Measurements from ENCODE around the gene PMM2. TPM values are rescaled to one million over a fixed set of nuclear protein-coding genes. Genes with fewer than 3 reads are reported as not detected.
A peak's percentile ranks its signal among the peaks of the same experiment; 100 is the strongest.

The PMM2 gene
- total and polyA plus RNA-seq, 9 of the 15 experiments (the other 6 are each of a cell fraction or from before 2014, with no cell fraction given) = 5.6 to 42.7 (median 25.9) TPM

DNA sequence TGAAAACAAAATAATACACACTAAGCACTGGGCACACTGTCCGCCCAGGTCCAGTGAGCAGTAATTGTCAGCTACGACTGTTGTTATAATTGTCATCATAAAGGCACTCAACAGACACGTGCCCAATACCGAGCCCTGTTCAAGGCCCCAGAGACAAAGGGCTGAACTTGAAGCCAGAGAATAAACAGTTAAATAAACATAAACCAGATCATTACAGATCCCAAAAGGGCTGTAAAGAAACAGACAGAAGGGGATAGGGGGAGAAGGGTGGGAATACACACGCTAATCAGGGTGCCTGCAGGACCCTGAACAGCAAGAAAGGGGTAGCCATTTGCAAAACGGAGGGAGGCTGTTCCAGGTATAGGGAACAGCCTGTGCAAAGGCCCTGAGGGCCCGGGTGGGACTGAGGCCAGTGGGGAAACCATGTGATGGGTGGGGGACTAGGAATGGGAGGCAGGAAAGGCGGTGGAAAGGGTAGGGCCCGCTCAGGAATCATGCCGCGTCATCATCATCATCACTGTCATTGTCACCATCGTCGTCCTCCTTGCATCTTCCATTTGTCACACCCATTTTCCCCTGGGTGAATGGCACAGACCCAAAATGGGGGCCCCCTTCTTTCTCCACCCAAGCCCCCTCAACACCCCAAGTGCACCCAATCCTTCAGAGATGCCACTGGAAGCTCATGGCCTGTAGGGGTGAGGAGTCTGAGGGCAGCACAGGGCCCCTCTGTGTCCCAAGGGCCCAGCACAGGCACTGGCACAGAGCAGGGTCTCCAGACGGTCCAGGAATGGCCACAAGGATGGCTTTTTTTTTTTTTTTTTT lies 64.9 kb downstream of the PMM2 start (continued):
- TF ChIP-seq BCOR (IDR thresholded peaks at IDR 0.05) (0 out of 2 replicates have a peak, but pooled peaks have one; percentile 1), MAFK (IDR thresholded peaks at IDR 0.05; ENCODE audit: low read length) (0 out of 2 replicates have a peak, but pooled peaks have one; percentile 12), KAT8 (IDR thresholded peaks at IDR 0.05; ENCODE audit: low read depth) (no peak), ZNF316 (IDR thresholded peaks at IDR 0.05) (peak; percentile 71), NFE2 (IDR thresholded peaks at IDR 0.05; ENCODE audit: low read depth) (peak; percentile 48; the same call in 1 of the 2 replicates), POLR2A (conservative IDR thresholded peaks at IDR 0.05) (0 out of 2 replicates have a peak, but pooled peaks have one; percentile 36), HDAC2 (IDR thresholded peaks at IDR 0.05) (0 out of 2 replicates have a peak, but pooled peaks have one; percentile 34), MAFG (tag; conservative IDR thresholded peaks at IDR 0.05) (peak; percentile 55), ZBTB7A (IDR thresholded peaks at IDR 0.05; ENCODE audit: borderline replicate concordance, control insufficient read depth, low read depth, low read length) (0 out of 2 replicates have a peak, but pooled peaks have one; percentile 9), L3MBTL2 (IDR thresholded peaks at IDR 0.05) (no peak), TAF7 (tag; IDR thresholded peaks at IDR 0.05) (no peak), C11orf30 (IDR thresholded peaks at IDR 0.05; ENCODE audit: low read depth) (peak; percentile 65), GTF2A2 (tag; IDR thresholded peaks at IDR 0.05) (no peak), ZC3H4 (CRISPR knock-in tag; IDR thresholded peaks at IDR 0.05; ENCODE audit: borderline replicate concordance) (no peak), SMC3 (conservative IDR thresholded peaks at IDR 0.05; ENCODE audit: insufficient read depth, low read depth, low read length) (no peak)
- TF ChIP-seq, protein P1, sequence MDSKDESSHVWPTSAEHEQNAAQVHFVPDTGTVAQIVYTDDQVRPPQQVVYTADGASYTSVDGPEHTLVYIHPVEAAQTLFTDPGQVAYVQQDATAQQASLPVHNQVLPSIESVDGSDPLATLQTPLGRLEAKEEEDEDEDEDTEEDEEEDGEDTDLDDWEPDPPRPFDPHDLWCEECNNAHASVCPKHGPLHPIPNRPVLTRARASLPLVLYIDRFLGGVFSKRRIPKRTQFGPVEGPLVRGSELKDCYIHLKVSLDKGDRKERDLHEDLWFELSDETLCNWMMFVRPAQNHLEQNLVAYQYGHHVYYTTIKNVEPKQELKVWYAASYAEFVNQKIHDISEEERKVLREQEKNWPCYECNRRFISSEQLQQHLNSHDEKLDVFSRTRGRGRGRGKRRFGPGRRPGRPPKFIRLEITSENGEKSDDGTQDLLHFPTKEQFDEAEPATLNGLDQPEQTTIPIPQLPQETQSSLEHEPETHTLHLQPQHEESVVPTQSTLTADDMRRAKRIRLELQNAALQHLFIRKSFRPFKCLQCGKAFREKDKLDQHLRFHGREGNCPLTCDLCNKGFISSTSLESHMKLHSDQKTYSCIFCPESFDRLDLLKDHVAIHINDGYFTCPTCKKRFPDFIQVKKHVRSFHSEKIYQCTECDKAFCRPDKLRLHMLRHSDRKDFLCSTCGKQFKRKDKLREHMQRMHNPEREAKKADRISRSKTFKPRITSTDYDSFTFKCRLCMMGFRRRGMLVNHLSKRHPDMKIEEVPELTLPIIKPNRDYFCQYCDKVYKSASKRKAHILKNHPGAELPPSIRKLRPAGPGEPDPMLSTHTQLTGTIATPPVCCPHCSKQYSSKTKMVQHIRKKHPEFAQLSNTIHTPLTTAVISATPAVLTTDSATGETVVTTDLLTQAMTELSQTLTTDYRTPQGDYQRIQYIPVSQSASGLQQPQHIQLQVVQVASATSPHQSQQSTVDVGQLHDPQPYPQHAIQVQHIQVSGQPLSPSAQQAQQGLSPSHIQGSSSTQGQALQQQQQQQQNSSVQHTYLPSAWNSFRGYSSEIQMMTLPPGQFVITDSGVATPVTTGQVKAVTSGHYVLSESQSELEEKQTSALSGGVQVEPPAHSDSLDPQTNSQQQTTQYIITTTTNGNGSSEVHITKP (IDR thresholded peaks at IDR 0.05; ENCODE audit: partially characterized antibody) = peak; percentile 30
- TF ChIP-seq, protein P2, sequence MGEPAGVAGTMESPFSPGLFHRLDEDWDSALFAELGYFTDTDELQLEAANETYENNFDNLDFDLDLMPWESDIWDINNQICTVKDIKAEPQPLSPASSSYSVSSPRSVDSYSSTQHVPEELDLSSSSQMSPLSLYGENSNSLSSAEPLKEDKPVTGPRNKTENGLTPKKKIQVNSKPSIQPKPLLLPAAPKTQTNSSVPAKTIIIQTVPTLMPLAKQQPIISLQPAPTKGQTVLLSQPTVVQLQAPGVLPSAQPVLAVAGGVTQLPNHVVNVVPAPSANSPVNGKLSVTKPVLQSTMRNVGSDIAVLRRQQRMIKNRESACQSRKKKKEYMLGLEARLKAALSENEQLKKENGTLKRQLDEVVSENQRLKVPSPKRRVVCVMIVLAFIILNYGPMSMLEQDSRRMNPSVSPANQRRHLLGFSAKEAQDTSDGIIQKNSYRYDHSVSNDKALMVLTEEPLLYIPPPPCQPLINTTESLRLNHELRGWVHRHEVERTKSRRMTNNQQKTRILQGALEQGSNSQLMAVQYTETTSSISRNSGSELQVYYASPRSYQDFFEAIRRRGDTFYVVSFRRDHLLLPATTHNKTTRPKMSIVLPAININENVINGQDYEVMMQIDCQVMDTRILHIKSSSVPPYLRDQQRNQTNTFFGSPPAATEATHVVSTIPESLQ (CRISPR knock-in tag; IDR thresholded peaks at IDR 0.05) = no peak

Measured in K562 (cell line).